Measurements from ENCODE around the gene SLIT1.

Gene SLIT1

DNA sequence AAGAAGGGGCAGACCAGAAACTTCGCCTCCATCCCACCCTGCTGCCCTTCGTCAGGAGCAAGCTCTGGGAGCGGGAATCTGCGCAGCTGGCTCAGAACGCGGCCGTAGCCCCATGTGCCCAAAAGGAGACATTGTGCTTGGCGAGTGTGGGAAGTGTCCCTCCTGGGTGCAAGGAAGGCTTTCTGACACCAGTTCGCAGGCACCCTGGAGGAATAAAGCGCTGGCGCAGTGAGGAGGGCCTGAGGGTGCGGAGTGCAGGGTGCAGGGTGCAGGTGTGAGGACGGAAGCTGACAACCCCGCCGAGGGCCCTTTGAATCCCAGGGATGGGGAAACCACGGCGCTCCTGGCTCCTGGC is 811 bp downstream of the SLIT1 start:
- Histone ChIP-seq H3K4me3 (ENCODE audit: low read length) (peak overlapping the region; percentile 44; the same call in 1 of the 2 replicates), H3K27ac (ENCODE audit: low read length) (no peak overlapping the region), H3K27me3 (ENCODE audit: control insufficient read depth, insufficient read depth, low read length) (peaks cover 28% of the 10 kb centered on the region), H3K36me3 (ENCODE audit: control insufficient read depth, insufficient read depth, low read length) (no peaks in the 10 kb centered on the region), H3K4me1 (ENCODE audit: control insufficient read depth, insufficient read depth, low read length) (no peaks in the 10 kb centered on the region), H3K9me3 (ENCODE audit: control insufficient read depth, insufficient read depth, low read length) (no peaks in the 10 kb centered on the region)
- DNase-seq (ENCODE audit: low read depth, low spot score) = no peak
- WGBS (ENCODE audit: insufficient coverage, insufficient read length) = no CpG with 5 or more reads among the region's 17 CpGs

DNA sequence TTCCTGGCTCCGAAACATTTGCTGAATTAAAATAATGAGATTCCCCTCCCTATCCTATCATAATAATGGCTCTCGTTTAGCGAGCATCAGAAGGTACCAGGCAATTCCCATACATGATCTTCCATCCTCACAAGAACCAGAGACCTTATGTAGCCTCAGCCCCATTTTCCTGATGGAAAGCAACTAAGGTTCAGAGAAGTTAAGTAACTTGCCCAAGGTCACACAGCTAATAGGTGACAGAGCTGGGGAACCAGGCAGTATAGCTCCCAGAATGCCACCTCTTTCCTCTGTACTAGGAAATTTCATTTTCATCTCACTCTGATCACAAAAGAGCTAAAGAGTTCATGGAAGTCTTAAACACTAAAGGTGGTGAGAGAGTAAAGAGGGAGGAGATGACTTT is 2.4 kb downstream of the SLIT1 start:
- Histone ChIP-seq H3K4me3 (ENCODE audit: low read length) (no peak overlapping the region), H3K36me3 (ENCODE audit: control insufficient read depth, insufficient read depth, low read length) (no peaks in the 10 kb centered on the region), H3K9me3 (ENCODE audit: control insufficient read depth, insufficient read depth, low read length) (no peaks in the 10 kb centered on the region), H3K27ac (ENCODE audit: low read length) (no peak overlapping the region), H3K4me1 (ENCODE audit: control insufficient read depth, insufficient read depth, low read length) (no peaks in the 10 kb centered on the region; the same call in 1 of the 2 replicates), H3K27me3 (ENCODE audit: control insufficient read depth, insufficient read depth, low read length) (peaks cover 28% of the 10 kb centered on the region)
- no CpG with 5 or more reads among the region's 3 CpGs for WGBS (ENCODE audit: insufficient coverage, insufficient read length)
- no peak for DNase-seq (ENCODE audit: low read depth, low spot score)

DNA sequence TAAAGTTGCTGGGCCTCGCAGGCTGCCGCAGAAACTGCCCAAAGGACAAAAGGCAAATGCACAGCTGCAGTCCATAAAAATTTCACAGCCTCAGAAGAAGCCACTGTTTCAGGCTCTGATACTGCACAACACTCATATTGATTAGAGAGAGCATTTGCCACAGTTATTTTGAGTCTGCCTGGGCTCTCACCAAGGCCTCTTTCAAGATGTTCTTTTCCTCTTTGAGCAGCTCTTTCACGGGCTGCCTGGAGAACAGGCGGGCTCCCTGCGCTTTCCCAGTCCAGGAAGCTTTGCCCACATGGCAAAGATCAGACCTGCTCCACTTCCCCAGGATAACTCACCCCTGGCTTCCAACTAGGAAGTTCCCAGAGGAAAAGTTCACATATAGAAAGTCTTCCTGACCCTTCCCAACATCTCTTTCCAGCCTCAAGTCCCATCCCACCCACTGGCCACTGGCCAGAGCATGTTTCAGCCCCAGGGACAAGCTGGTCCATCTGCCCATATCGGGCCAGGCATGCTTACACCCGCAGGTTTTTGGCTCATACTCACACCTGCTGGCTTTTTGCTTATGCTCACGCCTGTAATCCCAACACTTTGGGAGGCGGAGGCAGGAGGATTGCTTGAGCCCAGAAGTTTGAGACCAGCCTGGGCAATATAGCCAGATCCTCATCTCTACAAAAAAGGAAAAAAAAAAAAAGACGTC is 3.3 kb downstream of the SLIT1 start:
- no peaks in the 10 kb centered on the region; the same call in 1 of the 2 replicates for H3K4me1 ChIP-seq (ENCODE audit: control insufficient read depth, insufficient read depth, low read length)
- H3K4me3 ChIP-seq (ENCODE audit: low read length) = no peak overlapping the region
- H3K27ac ChIP-seq (ENCODE audit: low read length) = no peak overlapping the region
- no peak for DNase-seq (ENCODE audit: low read depth, low spot score)
- H3K9me3 ChIP-seq (ENCODE audit: control insufficient read depth, insufficient read depth, low read length) = no peaks in the 10 kb centered on the region
- WGBS (ENCODE audit: insufficient coverage, insufficient read length) = no CpG with 5 or more reads among the region's 10 CpGs
- H3K36me3 ChIP-seq (ENCODE audit: control insufficient read depth, insufficient read depth, low read length) = no peaks in the 10 kb centered on the region
- peaks cover 28% of the 10 kb centered on the region for H3K27me3 ChIP-seq (ENCODE audit: control insufficient read depth, insufficient read depth, low read length)

DNA sequence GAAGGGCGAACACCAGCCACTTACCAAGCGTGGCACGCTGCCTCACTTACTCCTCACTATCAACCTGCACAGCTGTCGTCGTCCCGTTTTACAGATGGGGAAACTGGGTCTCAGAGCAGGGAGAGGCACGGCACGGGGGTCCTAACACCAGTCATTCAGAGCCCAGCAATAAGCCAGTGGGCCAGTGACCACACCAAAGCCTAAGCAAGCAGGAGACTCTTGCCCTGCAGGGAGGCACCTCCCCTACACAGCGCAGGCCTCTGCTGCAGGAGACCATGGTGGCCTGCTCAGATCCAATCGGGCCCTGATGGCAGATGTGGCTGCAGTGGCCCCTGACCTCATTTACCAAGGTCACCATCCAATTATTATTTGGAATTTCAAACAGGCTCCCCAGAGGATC is 4.8 kb downstream of the SLIT1 start:
- H3K27ac ChIP-seq (ENCODE audit: low read length) = no peak overlapping the region

DNA sequence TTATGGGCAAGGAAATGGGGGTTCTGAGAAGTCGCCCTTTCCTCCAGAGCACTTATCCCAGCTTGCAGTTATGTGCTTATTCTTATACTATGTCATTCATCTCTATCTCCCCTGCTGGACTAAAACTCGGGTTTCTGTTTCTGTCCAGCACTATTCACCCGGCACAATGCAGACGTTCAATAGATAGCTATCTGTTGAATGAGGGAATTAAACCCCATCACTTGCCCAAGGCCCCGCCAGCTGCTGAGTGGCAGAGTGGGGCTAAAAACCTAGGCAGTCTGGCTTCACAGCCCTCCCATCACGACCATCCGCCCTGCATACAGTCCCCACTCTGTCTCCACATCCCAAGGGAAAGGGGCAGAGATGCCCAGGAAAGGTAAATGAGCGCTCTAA is 5.4 kb downstream of the SLIT1 start:
- no peak for DNase-seq (ENCODE audit: low read depth, low spot score)
- H3K27me3 ChIP-seq (ENCODE audit: control insufficient read depth, insufficient read depth, low read length) = peaks cover 18% of the 10 kb centered on the region
- H3K4me3 ChIP-seq (ENCODE audit: low read length) = no peak overlapping the region
- WGBS (ENCODE audit: insufficient coverage, insufficient read length) = no CpG with 5 or more reads among the region's 8 CpGs
- H3K36me3 ChIP-seq (ENCODE audit: control insufficient read depth, insufficient read depth, low read length) = no peaks in the 10 kb centered on the region
- no peaks in the 10 kb centered on the region; the same call in 1 of the 2 replicates for H3K4me1 ChIP-seq (ENCODE audit: control insufficient read depth, insufficient read depth, low read length)
- H3K9me3 ChIP-seq (ENCODE audit: control insufficient read depth, insufficient read depth, low read length) = no peaks in the 10 kb centered on the region
- H3K27ac ChIP-seq (ENCODE audit: low read length) = no peak overlapping the region

More for the DNA sequence above, 4.8 kb downstream of the SLIT1 start:
- no peak overlapping the region for H3K4me3 ChIP-seq (ENCODE audit: low read length)
- H3K9me3 ChIP-seq (ENCODE audit: control insufficient read depth, insufficient read depth, low read length) = no peaks in the 10 kb centered on the region
- H3K4me1 ChIP-seq (ENCODE audit: control insufficient read depth, insufficient read depth, low read length) = no peaks in the 10 kb centered on the region; the same call in 1 of the 2 replicates
- DNase-seq (ENCODE audit: low read depth, low spot score) = no peak
- WGBS (ENCODE audit: insufficient coverage, insufficient read length) = no CpG with 5 or more reads among the region's 10 CpGs
- no peaks in the 10 kb centered on the region for H3K36me3 ChIP-seq (ENCODE audit: control insufficient read depth, insufficient read depth, low read length)
- H3K27me3 ChIP-seq (ENCODE audit: control insufficient read depth, insufficient read depth, low read length) = peaks cover 19% of the 10 kb centered on the region

DNA sequence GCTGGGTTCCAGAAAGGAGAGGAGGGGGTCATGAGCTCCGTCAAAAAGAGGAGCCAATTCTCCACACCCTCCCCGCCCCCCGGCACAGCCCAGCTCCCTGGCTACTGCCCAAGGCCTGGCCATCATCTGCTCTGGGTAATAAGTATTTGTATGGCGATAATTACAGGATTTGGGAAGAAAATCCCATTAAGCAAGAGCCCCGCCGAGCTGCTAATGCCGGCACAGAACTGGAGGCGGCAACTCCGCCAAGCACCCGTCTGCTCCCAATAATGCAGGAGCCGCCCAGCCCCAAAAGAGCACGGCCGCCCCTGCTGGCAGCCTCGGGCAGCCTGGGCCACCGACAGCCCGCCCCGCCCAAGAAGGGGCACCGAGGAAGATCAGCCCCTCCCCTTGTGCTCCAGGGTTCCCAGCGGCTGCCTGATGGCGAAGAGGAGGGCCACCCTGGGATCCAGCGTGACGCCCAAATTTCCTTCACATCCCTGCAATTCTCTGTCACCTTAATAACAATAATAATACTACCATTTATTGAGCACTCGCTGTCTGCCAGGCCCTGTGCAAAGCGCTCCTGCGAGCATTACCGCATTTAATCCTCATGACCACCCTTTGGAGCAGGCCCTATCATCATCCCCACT is 5.9 kb downstream of the SLIT1 start:
- H3K4me3 ChIP-seq (ENCODE audit: low read length) = peak overlapping the region; percentile 17; the same call in 1 of the 2 replicates
- H3K9me3 ChIP-seq (ENCODE audit: control insufficient read depth, insufficient read depth, low read length) = no peaks in the 10 kb centered on the region
- H3K4me1 ChIP-seq (ENCODE audit: control insufficient read depth, insufficient read depth, low read length) = no peaks in the 10 kb centered on the region; the same call in 1 of the 2 replicates
- WGBS (ENCODE audit: insufficient coverage, insufficient read length) = no CpG with 5 or more reads among the region's 26 CpGs
- no peak overlapping the region for H3K27ac ChIP-seq (ENCODE audit: low read length)
- no peaks in the 10 kb centered on the region for H3K36me3 ChIP-seq (ENCODE audit: control insufficient read depth, insufficient read depth, low read length)
- peaks cover 13% of the 10 kb centered on the region for H3K27me3 ChIP-seq (ENCODE audit: control insufficient read depth, insufficient read depth, low read length)
- no peak for DNase-seq (ENCODE audit: low read depth, low spot score)

DNA sequence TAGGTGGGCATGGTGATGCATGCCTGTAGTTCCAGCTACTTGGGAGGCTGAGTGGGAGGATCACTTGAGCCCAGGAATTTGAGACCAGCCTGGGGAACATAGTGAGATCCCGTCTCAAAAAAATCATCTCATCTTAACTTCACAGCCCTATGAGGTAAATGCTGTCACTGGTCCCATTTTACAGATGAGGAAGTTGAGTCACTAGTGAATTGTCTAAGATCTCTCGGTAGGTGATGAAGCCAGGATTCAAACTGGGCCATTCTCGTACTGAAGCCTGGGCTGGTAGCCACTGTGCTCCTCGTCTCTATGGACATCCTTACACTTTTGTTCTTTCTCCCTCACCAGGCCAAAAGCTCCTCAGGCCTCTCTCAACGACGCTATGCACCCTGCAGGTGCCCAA is 6.4 kb downstream of the SLIT1 start:
- H3K36me3 ChIP-seq (ENCODE audit: control insufficient read depth, insufficient read depth, low read length) = no peaks in the 10 kb centered on the region
- H3K4me1 ChIP-seq (ENCODE audit: control insufficient read depth, insufficient read depth, low read length) = no peaks in the 10 kb centered on the region; the same call in 1 of the 2 replicates
- WGBS (ENCODE audit: insufficient coverage, insufficient read length) = no CpG with 5 or more reads among the region's 6 CpGs
- DNase-seq (ENCODE audit: low read depth, low spot score) = no peak
- H3K4me3 ChIP-seq (ENCODE audit: low read length) = peak overlapping the region; percentile 17; the same call in 1 of the 2 replicates
- H3K27ac ChIP-seq (ENCODE audit: low read length) = no peak overlapping the region
- H3K9me3 ChIP-seq (ENCODE audit: control insufficient read depth, insufficient read depth, low read length) = no peaks in the 10 kb centered on the region
- peaks cover 7% of the 10 kb centered on the region; the same call in 1 of the 2 replicates for H3K27me3 ChIP-seq (ENCODE audit: control insufficient read depth, insufficient read depth, low read length)

DNA sequence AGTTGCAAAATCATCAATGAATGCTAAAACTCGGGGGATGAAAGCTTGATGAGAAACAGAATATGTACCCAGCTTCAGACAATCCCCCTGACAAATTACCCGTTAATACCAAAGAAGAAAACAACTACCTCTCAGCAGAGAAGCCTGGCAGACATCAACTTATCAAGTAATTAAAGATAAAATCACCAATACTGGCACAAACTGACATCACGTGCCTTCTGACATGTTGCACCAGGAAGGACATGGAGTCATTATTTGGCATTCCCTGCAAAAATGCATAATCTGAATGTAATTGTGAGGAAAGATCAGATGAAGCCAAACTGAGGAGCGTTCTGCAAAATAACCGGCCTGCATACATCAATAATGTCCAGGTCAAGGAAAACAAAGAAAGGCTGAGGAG is 7.7 kb downstream of the SLIT1 start:
- Histone ChIP-seq H3K36me3 (ENCODE audit: control insufficient read depth, insufficient read depth, low read length) (no peaks in the 10 kb centered on the region), H3K27ac (ENCODE audit: low read length) (no peak overlapping the region), H3K4me3 (ENCODE audit: low read length) (no peak overlapping the region), H3K9me3 (ENCODE audit: control insufficient read depth, insufficient read depth, low read length) (no peaks in the 10 kb centered on the region), H3K27me3 (ENCODE audit: control insufficient read depth, insufficient read depth, low read length) (no peaks in the 10 kb centered on the region; the same call in 1 of the 2 replicates), H3K4me1 (ENCODE audit: control insufficient read depth, insufficient read depth, low read length) (no peaks in the 10 kb centered on the region; the same call in 1 of the 2 replicates)
- no peak for DNase-seq (ENCODE audit: low read depth, low spot score)
- no CpG with 5 or more reads among the region's 5 CpGs for WGBS (ENCODE audit: insufficient coverage, insufficient read length)

DNA sequence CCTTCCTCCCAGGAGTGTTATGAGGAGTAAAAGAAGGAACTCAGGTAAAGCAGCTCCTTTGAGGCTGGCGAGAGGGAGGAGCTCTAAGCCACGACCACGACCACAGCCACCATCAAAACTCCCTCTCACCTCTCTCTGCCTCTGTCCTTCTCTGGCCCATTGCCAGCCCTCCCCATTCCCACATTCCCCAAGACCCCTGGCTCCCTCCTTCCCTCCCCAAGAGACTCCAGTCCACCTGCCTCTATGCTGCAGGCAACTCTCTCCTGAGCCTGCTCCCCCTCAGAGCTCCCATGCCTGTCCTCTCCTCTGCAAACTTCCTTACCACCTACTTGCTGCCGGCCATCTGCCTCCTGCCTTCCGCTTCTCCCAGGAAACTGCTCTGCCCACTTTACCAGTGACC is 9.5 kb downstream of the SLIT1 start:
- WGBS (ENCODE audit: insufficient coverage, insufficient read length) = no CpG with 5 or more reads among the region's 5 CpGs
- H3K27ac ChIP-seq (ENCODE audit: low read length) = no peak overlapping the region
- H3K36me3 ChIP-seq (ENCODE audit: control insufficient read depth, insufficient read depth, low read length) = no peaks in the 10 kb centered on the region
- no peaks in the 10 kb centered on the region; the same call in 1 of the 2 replicates for H3K4me1 ChIP-seq (ENCODE audit: control insufficient read depth, insufficient read depth, low read length)
- no peaks in the 10 kb centered on the region; the same call in 1 of the 2 replicates for H3K27me3 ChIP-seq (ENCODE audit: control insufficient read depth, insufficient read depth, low read length)
- no peak for DNase-seq (ENCODE audit: low read depth, low spot score)
- no peaks in the 10 kb centered on the region for H3K9me3 ChIP-seq (ENCODE audit: control insufficient read depth, insufficient read depth, low read length)
- no peak overlapping the region for H3K4me3 ChIP-seq (ENCODE audit: low read length)

DNA sequence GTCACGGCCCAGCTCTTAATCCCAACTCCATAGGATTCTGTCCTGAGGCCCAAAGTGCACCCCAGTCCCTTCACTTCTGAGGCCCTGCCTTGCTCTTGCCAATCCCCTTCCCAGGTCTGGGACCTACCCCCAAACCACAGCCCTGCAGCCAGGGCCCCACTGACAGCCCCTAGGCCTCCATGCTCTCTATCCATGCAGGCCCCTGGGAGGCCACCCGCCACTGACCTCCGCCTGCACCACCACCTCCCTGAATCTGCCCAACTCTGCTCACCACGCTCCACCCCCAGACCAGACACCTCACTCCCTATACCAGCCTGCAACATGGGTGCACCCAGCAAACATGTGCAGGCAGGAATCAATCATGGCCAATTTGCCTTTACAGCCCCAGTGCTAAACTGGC is 10.2 kb downstream of the SLIT1 start:
- H3K36me3 ChIP-seq (ENCODE audit: control insufficient read depth, insufficient read depth, low read length) = no peaks in the 10 kb centered on the region
- H3K27me3 ChIP-seq (ENCODE audit: control insufficient read depth, insufficient read depth, low read length) = no peaks in the 10 kb centered on the region; the same call in 1 of the 2 replicates
- no CpG with 5 or more reads among the region's 4 CpGs for WGBS (ENCODE audit: insufficient coverage, insufficient read length)
- H3K4me3 ChIP-seq (ENCODE audit: low read length) = no peak overlapping the region
- H3K27ac ChIP-seq (ENCODE audit: low read length) = no peak overlapping the region
- no peaks in the 10 kb centered on the region for H3K9me3 ChIP-seq (ENCODE audit: control insufficient read depth, insufficient read depth, low read length)
- no peak for DNase-seq (ENCODE audit: low read depth, low spot score)
- H3K4me1 ChIP-seq (ENCODE audit: control insufficient read depth, insufficient read depth, low read length) = no peaks in the 10 kb centered on the region; the same call in 1 of the 2 replicates
